ENCODE measurements around the gene MNAT1.

DNA sequence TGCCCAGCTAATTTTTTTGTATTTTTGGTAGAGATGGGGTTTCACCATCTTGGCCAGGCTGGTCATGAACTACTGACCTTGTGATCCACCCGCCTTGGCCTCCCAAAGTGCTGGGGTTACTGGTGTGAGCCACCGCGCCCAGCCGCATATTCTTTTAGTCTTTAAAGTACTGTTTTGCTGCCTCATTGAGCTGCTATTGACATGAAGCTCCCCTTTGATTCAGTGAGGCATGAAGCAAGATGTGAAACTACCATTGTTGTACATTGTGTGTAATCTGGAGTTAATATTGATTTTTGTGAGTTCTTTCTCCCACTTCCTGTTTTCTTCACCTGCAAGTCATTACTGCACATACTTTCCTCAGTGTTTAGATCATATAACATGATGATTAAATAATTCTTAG is 80.8 kb downstream of the MNAT1 start:
- TF ChIP-seq RAD21 (conservative IDR thresholded peaks at IDR 0.05), result no peak
- TF ChIP-seq CTCF (IDR thresholded peaks at IDR 0.05; ENCODE audit: poor library complexity, severe bottlenecking), result no peak
- no peak for TF ChIP-seq POLR2AphosphoS5 (IDR thresholded peaks at IDR 0.05)
- TF ChIP-seq REST (IDR thresholded peaks at IDR 0.05; ENCODE audit: borderline replicate concordance), result no peak
- TF ChIP-seq SMC3 (conservative IDR thresholded peaks at IDR 0.05; ENCODE audit: poor library complexity), result no peak
- TF ChIP-seq EZH2 (IDR thresholded peaks at IDR 0.05; ENCODE audit: borderline replicate concordance, insufficient read depth, low read length, poor library complexity, severe bottlenecking), result no peak
- no peak for TF ChIP-seq TAF1 (IDR thresholded peaks at IDR 0.05; ENCODE audit: low read depth)
- no peak for TF ChIP-seq EP300 (conservative IDR thresholded peaks at IDR 0.05; ENCODE audit: poor library complexity, severe bottlenecking)
- no peak for TF ChIP-seq MXI1 (conservative IDR thresholded peaks at IDR 0.05; ENCODE audit: poor library complexity, severe bottlenecking)
